GM12878 (cell line): ENCODE data around the gene BBOX1. TPM values are rescaled to one million over a fixed set of nuclear protein-coding genes. Genes with fewer than 3 reads are reported as not detected.

Experiments used
- ATAC-seq: fragments of 200-7000 bp; cut with Tn5 transposase; 3 replicates; pipeline ENCODE4 v1.9.1; 2020; ENCODE audit warnings: mild to moderate bottlenecking, moderate library complexity
- BruUV-seq: library from RNA; stranded (reverse); fragments of 400-500 nt; replicated peaks from 2 replicates; lab custom pipeline; 2021; lab: Mats Ljungman, UMichigan
- CTCF ChIA-PET: fragments of 300-600 bp; sonication (Branson Sonifier 250); formaldehyde crosslinking; extraction: SDS; loops from one replicate; lab custom pipeline; 2021; ENCODE audit warnings: inconsistent platforms; lab: Yijun Ruan, JAX
- POLR2A ChIA-PET: fragments of 350-600 bp; formaldehyde crosslinking; extraction: SDS; loops from one replicate; lab custom pipeline; 2021; ENCODE audit warnings: inconsistent platforms; lab: Charles Lee
- RAD21 ChIA-PET: fragments of 300-600 bp; sonication (Branson Sonifier 250); formaldehyde crosslinking; loops from one replicate; lab custom pipeline; 2023; ENCODE audit warnings: antibody characterized with exemption; ENCODE audit not compliant: unreplicated experiment; lab: Charles Lee
- SMC1A ChIA-PET: fragments of 300-600 bp; sonication (Branson Sonifier 250); formaldehyde crosslinking; loops from one replicate; lab custom pipeline; 2023; ENCODE audit not compliant: unreplicated experiment, uncharacterized antibody; lab: Charles Lee
- DNase-seq: peaks from one replicate; pipeline ENCODE4 v3.0.0-alpha.2; 2011; ENCODE audit warnings: low read depth, low spot score
- FAIRE-seq: peaks from 3 replicates; lab custom pipeline; 2011; peaks lifted over from hg19 to GRCh38; lab: Jason Lieb, UNC
- H2AFZ ChIP-seq: 2 replicates; pipeline ENCODE4 v1.6.0; 2011; ENCODE audit warnings: low read depth, low read length, control low read depth; ENCODE audit not compliant: control insufficient read depth
- H3K27ac ChIP-seq: 2 replicates; pipeline ENCODE4 v1.5.1; 2011; ENCODE audit warnings: control low read depth; ENCODE audit not compliant: control insufficient read depth, insufficient read depth
- H3K27me3 ChIP-seq, 2 experiments: replicated peaks in 1 of 2; 2 replicates each; pipeline versions ENCODE4 v1.6.0 to v1.6.1; 2011; ENCODE audit warnings: low read length in 1 of 2; ENCODE audit not compliant: control insufficient read depth in 2 of 2, insufficient read depth in 2 of 2
- H3K36me3 ChIP-seq, 2 experiments: 2 replicates each; pipeline ENCODE4 v1.5.1; 2011; ENCODE audit warnings: low read length in 1 of 2; ENCODE audit not compliant: control insufficient read depth in 2 of 2, insufficient read depth in 2 of 2
- H3K4me1 ChIP-seq: 2 replicates; pipeline ENCODE4 v1.6.1; 2011; ENCODE audit warnings: mild to moderate bottlenecking, low read length, moderate library complexity, mixed read lengths; ENCODE audit not compliant: control insufficient read depth, insufficient read depth
- H3K4me2 ChIP-seq: 2 replicates; pipeline ENCODE4 v1.6.0; 2011; ENCODE audit warnings: control low read depth; ENCODE audit not compliant: control insufficient read depth, insufficient read depth
- H3K4me3 ChIP-seq: fragments of 200-600 bp; sonication (generic); 2 replicates; pipeline ENCODE4 v1.5.1; 2016
- H3K79me2 ChIP-seq: 2 replicates; pipeline ENCODE4 v1.6.0; 2011; ENCODE audit warnings: low read length; ENCODE audit not compliant: control insufficient read depth, insufficient read depth
- H3K9ac ChIP-seq: 2 replicates; pipeline ENCODE4 v1.8.0; 2011; ENCODE audit warnings: low read length, control low read depth, mixed read lengths; ENCODE audit not compliant: control insufficient read depth, insufficient read depth
- H3K9me3 ChIP-seq: replicated peaks from 3 replicates; pipeline ENCODE4 v1.5.1; 2011; ENCODE audit warnings: mild to moderate bottlenecking, low read length; ENCODE audit not compliant: control insufficient read depth, insufficient read depth
- H4K20me1 ChIP-seq: 2 replicates; pipeline ENCODE4 v1.6.0; 2011; ENCODE audit not compliant: control insufficient read depth, insufficient read depth
- BCL11A ChIP-seq: IDR thresholded peaks from 2 replicates; pipeline ENCODE4 v1.6.1; 2011; ENCODE audit warnings: low read depth, low read length
- CEBPB ChIP-seq, 2 experiments: fragments of 150-350 bp in 1 of 2; IDR thresholded peaks; 2 replicates each; pipeline ENCODE4 v1.6.1; 2012 to 2014; ENCODE audit warnings: low read depth in 2 of 2, low read length in 2 of 2, borderline replicate concordance in 1 of 2, inconsistent platforms in 1 of 2
- CUX1 ChIP-seq: IDR thresholded peaks from 2 replicates; pipeline ENCODE4 v1.6.1; 2012; ENCODE audit warnings: improper control_type of control experiment, low read depth, low read length; ENCODE audit not compliant: insufficient replicate concordance
- ETV6 ChIP-seq, 2 experiments: fragments of 450-650 bp in 1 of 2; IDR thresholded peaks in 1 of 2; conservative IDR thresholded peaks in 1 of 2; 2 replicates each; pipeline ENCODE4 v1.6.1; 2014; ENCODE audit warnings: antibody characterized with exemption in 1 of 2, borderline replicate concordance in 1 of 2, low read depth in 1 of 2, mild to moderate bottlenecking in 1 of 2, moderate library complexity in 1 of 2
- JUND ChIP-seq: IDR thresholded peaks from 2 replicates; pipeline ENCODE4 v1.6.1; 2012; ENCODE audit warnings: low read depth, mild to moderate bottlenecking, low read length, improper control_type of control experiment, moderate library complexity
- POLR2A ChIP-seq: IDR thresholded peaks from 2 replicates; pipeline ENCODE4 v1.6.1; 2011; ENCODE audit warnings: low read depth, mild to moderate bottlenecking, low read length
- POLR2AphosphoS5 ChIP-seq: IDR thresholded peaks from 2 replicates; pipeline ENCODE4 v1.6.1; 2011; ENCODE audit warnings: mild to moderate bottlenecking, low read length, inconsistent platforms
- WRNIP1 ChIP-seq: IDR thresholded peaks from 2 replicates; pipeline ENCODE4 v1.6.1; 2011; ENCODE audit warnings: low read depth, low read length, improper control_type of control experiment, borderline replicate concordance
- WGBS: methylation state at CpG from one replicate; pipeline ENCODE4 v1.1.6; 2016; ENCODE audit warnings: low lambda C conversion rate; ENCODE audit not compliant: insufficient replicate concordance, insufficient coverage; ENCODE audit errors: missing lambda C conversion rate; 5-methylcytosine and 5-hydroxymethylcytosine counted together
- in situ Hi-C: fragments of 300-500 bp; cut with MboI; formaldehyde crosslinking; loops from 9 replicates; pipeline ENCODE4 v1.14.3; 2018; ENCODE audit warnings: mixed read lengths
- intact Hi-C: fragments of 100-400 bp; cut with micrococcal nuclease; formaldehyde crosslinking; loops from one replicate; pipeline ENCODE4 v1.14.2; 2022; ENCODE audit not compliant: unreplicated experiment
- polyA plus RNA-seq, 11 experiments: library from polyadenylated mRNA; depleted of rRNA in 4 of 11; unstranded in 6 of 11; stranded (reverse) in 5 of 11; fragments of >200 nt; fragmentation: Nextera tagmentation in 4 of 11; fragmentation: Illumina TruSeq in 1 of 11; extraction: Ambion mirVana in 4 of 11; extraction: Trizol in 1 of 11; gene quantifications; 1 replicate in 1 of 11; 2 replicates in 10 of 11; pipeline versions ENCODE4 v1.2.1 to v1.2.3, GENCODE V29; 2011 to 2016; ENCODE audit warnings: inconsistent platforms in 2 of 11, missing spikeins in 2 of 11, low read depth in 1 of 11
- total RNA-seq, 4 experiments: library from RNA; depleted of rRNA in 3 of 4; stranded (reverse); fragments of >200 nt in 3 of 4; fragmentation: Illumina TruSeq in 1 of 4; extraction: Trizol in 1 of 4; gene quantifications; 2 replicates each; pipeline versions ENCODE4 v1.2.1 to v1.2.3, GENCODE V29; 2013 to 2021

BBOX1 gene
- total and polyA plus RNA-seq, 10 of the 15 experiments (the other 5 are each of a cell fraction or from before 2014, with no cell fraction given), result 3.5 TPM; not detected in 9

GRCh38 chr11:27029966-27030365 lies 10.6 kb upstream of the BBOX1 start:
- no peaks in the 10 kb centered on the region for H3K4me1 ChIP-seq
- ChIA-PET RAD21 (no interaction called here), POLR2A (no interaction called here), SMC1A (interaction anchor here (1.7 kb wide), 1 partner anchor 11 kb away, joined by 4 read pairs; no protein-coding TSS in a partner anchor), CTCF (interaction anchor here (1.5 kb wide), 1 partner anchor 10 kb away, joined by 4 read pairs; no protein-coding TSS in a partner anchor)
- TF ChIP-seq CUX1 (no peak), POLR2A (no peak), WRNIP1 (no peak), JUND (no peak), CEBPB (IDR thresholded peaks at IDR 0.05; ENCODE audit: borderline replicate concordance in 1 of 2, low read depth in 2 of 2, low read length in 2 of 2) (no peak), POLR2AphosphoS5 (no peak), BCL11A (no peak), ETV6 (conservative IDR thresholded peaks at IDR 0.05 in 1 of 2, IDR thresholded peaks at IDR 0.05 in 1 of 2; ENCODE audit: borderline replicate concordance in 1 of 2, low read depth in 1 of 2) (no peak)
- H3K79me2 ChIP-seq, result no peaks in the 10 kb centered on the region
- H2AFZ ChIP-seq, result no peak overlapping the region
- H3K9ac ChIP-seq, result no peak overlapping the region
- no peaks in the 10 kb centered on the region for H3K27me3 ChIP-seq
- FAIRE-seq, result no peak
- H3K27ac ChIP-seq, result no peak overlapping the region
- in situ Hi-C loops, result no loop called here
- H3K4me2 ChIP-seq, result no peak overlapping the region
- BruUV-seq, result no TSS peak
- H3K4me3 ChIP-seq, result no peak overlapping the region
- 33% methylated on average over 1 of the region's 1 CpG for WGBS
- ATAC-seq, result no peak
- DNase-seq, result no peak
- H3K36me3 ChIP-seq, result no peaks in the 10 kb centered on the region
- H3K9me3 ChIP-seq, result no peaks in the 10 kb centered on the region
- intact Hi-C loops, result no loop called here
- H4K20me1 ChIP-seq, result no peaks in the 10 kb centered on the region
